ENCODE results near the gene ELOF1. TPM values are rescaled to one million over a fixed set of nuclear protein-coding genes. Genes with fewer than 3 reads are reported as not detected.
"Not testable (repeated sequence)": the region's sequence is repeated elsewhere in the genome, so short reads cannot be mapped to it uniquely, and the experiment has no call there.

The ELOF1 gene
- polyA plus RNA-seq, 1 of the 3 experiments (the other 2 are of a cell fraction): 157 TPM

DNA sequence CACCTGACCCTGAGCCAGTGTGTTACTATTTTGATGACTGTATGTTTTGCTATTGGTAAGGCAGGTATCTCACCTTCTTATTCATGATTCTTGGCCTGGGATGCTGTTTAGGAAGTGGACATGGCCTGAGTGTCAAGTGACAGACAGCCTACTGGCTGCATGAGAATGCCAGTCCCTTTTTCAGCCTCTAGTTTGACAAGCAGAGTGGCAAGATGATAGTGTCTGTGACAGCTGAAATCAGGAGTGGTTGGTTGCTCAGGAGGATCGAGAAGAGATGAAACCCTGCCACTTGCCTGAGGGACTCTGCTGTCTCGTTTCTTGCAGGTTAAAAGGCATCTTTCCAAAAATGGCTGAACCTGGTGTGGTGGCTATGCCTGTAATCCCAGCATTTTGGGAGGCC is 7.1 kb upstream of the ELOF1 start:
- Histone ChIP-seq H3K4me1 (ENCODE audit: control insufficient read depth in 1 of 2, insufficient read depth in 2 of 2, low read depth in 1 of 2, low read length in 1 of 2) (no peaks in the 10 kb centered on the region), H4K20me1 (ENCODE audit: insufficient read depth) (no peaks in the 10 kb centered on the region), H3K9me3 (no peaks in the 10 kb centered on the region), H3K9ac (no peak overlapping the region), H3K27ac (ENCODE audit: low read depth in 2 of 2, low read length in 1 of 2) (no peak overlapping the region), H3K79me2 (ENCODE audit: insufficient read depth) (no peaks in the 10 kb centered on the region), H3K9me2 (no peaks in the 10 kb centered on the region), H2AFZ (ENCODE audit: low read depth) (no peak overlapping the region), H3K4me2 (no peak overlapping the region), H3K4me3 (ENCODE audit: low read depth in 2 of 2, low read length in 1 of 2) (no peak overlapping the region), H3K36me3 (replicated peaks in 1 of 2; ENCODE audit: control insufficient read depth in 1 of 2, insufficient read depth in 2 of 2, low read length in 1 of 2) (no peaks in the 10 kb centered on the region), H3K27me3 (ENCODE audit: insufficient read depth) (no peaks in the 10 kb centered on the region), H3F3A (replicated peaks; ENCODE audit: insufficient read depth) (peaks cover 2% of the 10 kb centered on the region)
- ChIA-PET POLR2A (no interaction called here), CTCF (no interaction called here)
- WGBS (ENCODE audit: low lambda C conversion rate): 83% methylated on average over 2 of the region's 2 CpGs
- no peak for DNase-seq
- TF ChIP-seq NRF1 (IDR thresholded peaks at IDR 0.05; ENCODE audit: low read depth, low read length) (no peak), RXRA (IDR thresholded peaks at IDR 0.05; ENCODE audit: borderline replicate concordance, low read depth) (no peak), FOXM1 (IDR thresholded peaks at IDR 0.05; ENCODE audit: low read depth) (no peak), GATA2 (CRISPR knock-in tag; IDR thresholded peaks at IDR 0.05) (no peak), FOXJ3 (CRISPR knock-in tag; IDR thresholded peaks at IDR 0.05) (no peak), FOSL2 (IDR thresholded peaks at IDR 0.05; ENCODE audit: borderline replicate concordance, low read depth) (no peak)
- TF ChIP-seq, protein P1, sequence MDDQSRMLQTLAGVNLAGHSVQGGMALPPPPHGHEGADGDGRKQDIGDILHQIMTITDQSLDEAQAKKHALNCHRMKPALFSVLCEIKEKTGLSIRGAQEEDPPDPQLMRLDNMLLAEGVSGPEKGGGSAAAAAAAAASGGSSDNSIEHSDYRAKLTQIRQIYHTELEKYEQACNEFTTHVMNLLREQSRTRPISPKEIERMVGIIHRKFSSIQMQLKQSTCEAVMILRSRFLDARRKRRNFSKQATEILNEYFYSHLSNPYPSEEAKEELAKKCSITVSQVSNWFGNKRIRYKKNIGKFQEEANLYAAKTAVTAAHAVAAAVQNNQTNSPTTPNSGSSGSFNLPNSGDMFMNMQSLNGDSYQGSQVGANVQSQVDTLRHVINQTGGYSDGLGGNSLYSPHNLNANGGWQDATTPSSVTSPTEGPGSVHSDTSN (IDR thresholded peaks at IDR 0.05): no peak
- TF ChIP-seq, protein P2, sequence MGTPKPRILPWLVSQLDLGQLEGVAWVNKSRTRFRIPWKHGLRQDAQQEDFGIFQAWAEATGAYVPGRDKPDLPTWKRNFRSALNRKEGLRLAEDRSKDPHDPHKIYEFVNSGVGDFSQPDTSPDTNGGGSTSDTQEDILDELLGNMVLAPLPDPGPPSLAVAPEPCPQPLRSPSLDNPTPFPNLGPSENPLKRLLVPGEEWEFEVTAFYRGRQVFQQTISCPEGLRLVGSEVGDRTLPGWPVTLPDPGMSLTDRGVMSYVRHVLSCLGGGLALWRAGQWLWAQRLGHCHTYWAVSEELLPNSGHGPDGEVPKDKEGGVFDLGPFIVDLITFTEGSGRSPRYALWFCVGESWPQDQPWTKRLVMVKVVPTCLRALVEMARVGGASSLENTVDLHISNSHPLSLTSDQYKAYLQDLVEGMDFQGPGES (IDR thresholded peaks at IDR 0.05; ENCODE audit: low read depth, low read length): no peak

DNA sequence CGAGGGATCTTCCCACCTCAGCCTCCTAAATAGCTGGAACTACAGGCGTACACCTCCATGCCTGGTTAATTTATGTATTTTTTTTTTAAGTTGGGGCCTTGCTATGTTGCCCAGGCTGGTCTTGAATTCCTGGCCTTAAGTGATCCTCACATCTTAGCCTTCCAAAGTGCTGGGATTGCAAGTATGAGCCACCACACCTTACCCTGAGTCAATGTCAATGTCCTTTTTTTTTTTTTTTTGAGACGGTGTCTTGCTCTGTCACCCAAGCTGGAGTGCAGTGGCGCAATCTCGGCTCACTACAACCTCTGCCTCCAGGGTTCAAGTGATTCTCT is 6.6 kb upstream of the ELOF1 start:
- POLR2A ChIA-PET; H3K4me2 ChIP-seq; H3F3A ChIP-seq (replicated peaks; ENCODE audit: insufficient read depth); CTCF ChIA-PET; H3K36me3 ChIP-seq (replicated peaks in 1 of 2; ENCODE audit: control insufficient read depth in 1 of 2, insufficient read depth in 2 of 2, low read length in 1 of 2); H3K27me3 ChIP-seq (ENCODE audit: insufficient read depth); H2AFZ ChIP-seq (ENCODE audit: low read depth); H3K4me3 ChIP-seq (ENCODE audit: low read depth in 2 of 2, low read length in 1 of 2); H3K9me3 ChIP-seq; H3K79me2 ChIP-seq (ENCODE audit: insufficient read depth); H3K9ac ChIP-seq; H3K27ac ChIP-seq (ENCODE audit: low read depth in 2 of 2, low read length in 1 of 2); H4K20me1 ChIP-seq (ENCODE audit: insufficient read depth); H3K4me1 ChIP-seq (ENCODE audit: control insufficient read depth in 1 of 2, insufficient read depth in 2 of 2, low read depth in 1 of 2, low read length in 1 of 2); DNase-seq; H3K9me2 ChIP-seq: not testable (repeated sequence)
- 89% methylated on average over 5 of the region's 5 CpGs for WGBS (ENCODE audit: low lambda C conversion rate)

DNA sequence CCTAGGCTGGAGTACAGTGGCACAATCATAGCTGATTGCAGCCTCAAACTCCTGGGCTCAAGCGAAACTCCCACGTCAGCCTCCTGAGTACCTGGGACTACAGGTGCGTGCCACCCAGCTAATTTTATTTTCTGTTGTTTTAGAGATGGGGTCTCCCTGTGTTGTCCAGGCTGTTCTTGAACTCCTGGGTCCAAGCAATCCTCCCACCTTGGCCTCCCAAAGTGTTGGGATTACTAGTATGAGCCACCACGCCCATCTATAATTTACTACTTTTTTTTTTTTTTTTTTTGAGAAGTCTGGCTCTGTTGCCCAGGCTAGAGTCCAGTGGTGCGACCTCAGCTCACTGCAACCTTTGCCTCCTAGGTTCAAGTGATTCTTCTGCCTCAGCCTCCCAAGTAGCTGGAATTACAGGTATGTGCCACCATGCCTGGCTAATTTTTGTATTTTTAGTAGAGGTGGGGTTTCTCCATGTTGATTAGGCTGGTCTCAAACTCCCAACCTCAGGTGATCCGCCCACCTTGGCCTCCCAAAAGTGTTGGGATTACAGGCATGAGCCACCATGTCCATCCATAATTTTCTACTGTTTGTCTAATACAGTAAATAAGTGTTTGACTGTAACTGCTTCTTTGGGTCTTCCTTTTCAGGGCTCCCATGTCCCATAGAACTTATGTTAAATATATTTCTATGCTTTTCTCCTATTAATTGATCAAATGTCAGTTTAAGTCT is 5.2 kb upstream of the ELOF1 start:
- POLR2A ChIA-PET; H3K27me3 ChIP-seq (ENCODE audit: insufficient read depth); CTCF ChIA-PET; H3K79me2 ChIP-seq (ENCODE audit: insufficient read depth); H3K4me1 ChIP-seq (ENCODE audit: control insufficient read depth in 1 of 2, insufficient read depth in 2 of 2, low read depth in 1 of 2, low read length in 1 of 2); H4K20me1 ChIP-seq (ENCODE audit: insufficient read depth); H3F3A ChIP-seq (replicated peaks; ENCODE audit: insufficient read depth); H3K36me3 ChIP-seq (replicated peaks in 1 of 2; ENCODE audit: control insufficient read depth in 1 of 2, insufficient read depth in 2 of 2, low read length in 1 of 2); H3K9me3 ChIP-seq; H3K27ac ChIP-seq (ENCODE audit: low read depth in 2 of 2, low read length in 1 of 2); H3K4me2 ChIP-seq; H3K9ac ChIP-seq; H3K4me3 ChIP-seq (ENCODE audit: low read depth in 2 of 2, low read length in 1 of 2); H2AFZ ChIP-seq (ENCODE audit: low read depth); H3K9me2 ChIP-seq; DNase-seq: not testable (repeated sequence)
- 93% methylated on average over 6 of the region's 6 CpGs for WGBS (ENCODE audit: low lambda C conversion rate)

Data from SK-N-SH (cell line).